Left ventricle myocardium inferior (tissue), 1 donor: ENCODE measurements around the gene TTC17. TPM values are rescaled to one million over a fixed set of nuclear protein-coding genes. Genes with fewer than 3 reads are reported as not detected.
A peak's percentile ranks its signal among the peaks of the same experiment; 100 is the strongest.

ENCODE experiments used
- DNase-seq: peaks from one replicate; pipeline ENCODE4 v3.0.0-alpha.2; 2020
- H3K27ac ChIP-seq: fragments of 200-600 bp; replicated peaks from 2 replicates; pipeline ENCODE4 v1.8.0; 2021
- H3K27me3 ChIP-seq: fragments of 200-600 bp; 2 replicates; pipeline ENCODE4 v1.8.0; 2021; ENCODE audit warnings: low read depth
- H3K36me3 ChIP-seq: fragments of 200-600 bp; 2 replicates; pipeline ENCODE4 v1.8.0; 2021
- H3K4me1 ChIP-seq: fragments of 200-600 bp; 2 replicates; pipeline ENCODE4 v1.8.0; 2021
- H3K4me3 ChIP-seq: fragments of 200-600 bp; 2 replicates; pipeline ENCODE4 v1.8.0; 2021; ENCODE audit warnings: mild to moderate bottlenecking, moderate library complexity
- H3K9me3 ChIP-seq: fragments of 200-600 bp; replicated peaks from 2 replicates; pipeline ENCODE4 v1.8.0; 2021
- CTCF ChIP-seq: fragments of 200-600 bp; IDR thresholded peaks from 2 replicates; pipeline ENCODE4 v1.8.0; 2021; ENCODE audit warnings: antibody characterized with exemption, mild to moderate bottlenecking, borderline replicate concordance
- intact Hi-C: fragments of 100-400 bp; cut with micrococcal nuclease; formaldehyde crosslinking; loops from one replicate; pipeline ENCODE4 v1.11.0; 2022
- long read RNA-seq: library from polyadenylated mRNA; unstranded; transcript quantifications from one replicate; pipeline ENCODE4 v2.0.0, GENCODE V29; 2021
- total RNA-seq: library from RNA; stranded (reverse); fragmentation: NEBNext Ultra II Directional; extraction: Animal tissue kit (Norgen Biotek cat#: 25700); gene quantifications from one replicate; pipeline ENCODE4 v1.2.1, GENCODE V29; 2021
- donor health status: DM: no; HTN: yes; CAD: no; lungs with severe emphysema.

Gene TTC17
- 29.4 TPM for total RNA-seq
- long read RNA-seq, full-length matches to known transcripts: 19 of 74 reads
- long read RNA-seq, partial matches to known transcripts: 13 of 74 reads
- long read RNA-seq, other reads (novel, unspliced or antisense): 42 of 74 reads

- TF ChIP-seq CTCF: no peak
- intact Hi-C loops: no loop called here
Observed at GRCh38 chr11:43358801-43359421, at the start of gene TTC17. TTC17 (plus strand) TSS chr11:43358920; CDS start chr11:43358955, 35 bp downstream.

GRCh38 chr11:43311791-43312607, 46.7 kb upstream of the TTC17 start, which contains the start of gene API5:
API5 (plus strand) TSS chr11:43311996; CDS start chr11:43312128, 132 bp downstream.
- no peaks in the 10 kb centered on the region for H3K36me3 ChIP-seq
- DNase-seq: peak; percentile 91
- intact Hi-C loops: no loop called here
- H3K27me3 ChIP-seq: no peaks in the 10 kb centered on the region
- peak within 1 kb of the TSS; percentile 89 for H3K4me3 ChIP-seq
- no peaks in the 10 kb centered on the region for H3K9me3 ChIP-seq
- H3K27ac ChIP-seq: peak within 1 kb of the TSS; percentile 87
- peak; percentile 78 for TF ChIP-seq CTCF
- H3K4me1 ChIP-seq: peaks cover 46% of the 10 kb centered on the region

More at GRCh38 chr11:43358801-43359421, at the start of gene TTC17:
- no peaks in the 10 kb centered on the region for H3K36me3 ChIP-seq
- H3K27me3 ChIP-seq: no peaks in the 10 kb centered on the region
- H3K4me3 ChIP-seq: peak within 1 kb of the TSS; percentile 98
- no peaks in the 10 kb centered on the region for H3K9me3 ChIP-seq
- peak; percentile 96 for DNase-seq
- peaks cover 44% of the 10 kb centered on the region for H3K4me1 ChIP-seq
- peak within 1 kb of the TSS; percentile 94 for H3K27ac ChIP-seq

GRCh38 chr11:43315966-43316365, 42.8 kb upstream of the TTC17 start:
- DNase-seq: no peak
- Histone ChIP-seq H3K36me3 (peaks cover 30% of the 10 kb centered on the region), H3K27ac (no peak overlapping the region), H3K4me3 (no peak overlapping the region), H3K9me3 (no peaks in the 10 kb centered on the region), H3K4me1 (peaks cover 46% of the 10 kb centered on the region), H3K27me3 (no peaks in the 10 kb centered on the region)
- intact Hi-C loops: no loop called here
- TF ChIP-seq CTCF: no peak

- TF ChIP-seq CTCF: no peak
- no peak for DNase-seq
- Histone ChIP-seq H3K9me3 (no peaks in the 10 kb centered on the region), H3K27ac (no peak overlapping the region), H3K36me3 (peaks cover 35% of the 10 kb centered on the region), H3K4me3 (no peak overlapping the region), H3K4me1 (peaks cover 44% of the 10 kb centered on the region), H3K27me3 (no peaks in the 10 kb centered on the region)
- intact Hi-C loops: no loop called here
Observed at GRCh38 chr11:43316451-43316850, 42.3 kb upstream of the TTC17 start.

- intact Hi-C loops: no loop called here
- H3K27me3 ChIP-seq: no peaks in the 10 kb centered on the region
- TF ChIP-seq CTCF: no peak
- H3K4me3 ChIP-seq: no peak overlapping the region
- peaks cover 99% of the 10 kb centered on the region for H3K36me3 ChIP-seq
- no peaks in the 10 kb centered on the region for H3K9me3 ChIP-seq
- no peaks in the 10 kb centered on the region for H3K4me1 ChIP-seq
- no peak for DNase-seq
- H3K27ac ChIP-seq: no peak overlapping the region
Observed at GRCh38 chr11:43327987-43328386, 30.7 kb upstream of the TTC17 start.
